ENCODE measurements around the gene RRP1B.
"Not testable (repeated sequence)": the region's sequence is repeated elsewhere in the genome, so short reads cannot be mapped to it uniquely, and the experiment has no call there.

The RRP1B gene

GRCh38 chr21:43691801-43692200 is 32.4 kb downstream of the RRP1B start:
- TF ChIP-seq POLR2A (IDR thresholded peaks at IDR 0.05; ENCODE audit: low read length) (no peak), GATA1 (IDR thresholded peaks at IDR 0.05; ENCODE audit: low read depth, low read length) (no peak)
- no peak for DNase-seq

GRCh38 chr21:43692949-43693348 is 33.6 kb downstream of the RRP1B start:
- no peak for DNase-seq
- no peak for TF ChIP-seq POLR2A (IDR thresholded peaks at IDR 0.05; ENCODE audit: low read length)
- TF ChIP-seq GATA1 (IDR thresholded peaks at IDR 0.05; ENCODE audit: low read depth, low read length), result no peak

- TF ChIP-seq POLR2A (IDR thresholded peaks at IDR 0.05; ENCODE audit: low read length) (no peak), GATA1 (IDR thresholded peaks at IDR 0.05; ENCODE audit: low read depth, low read length) (no peak)
- no peak for DNase-seq
These were observed 34.6 kb downstream of the RRP1B start for GRCh38 chr21:43693981-43694380.

GRCh38 chr21:43694437-43695079 is 35.2 kb downstream of the RRP1B start:
- no peak for TF ChIP-seq GATA1 (IDR thresholded peaks at IDR 0.05; ENCODE audit: low read depth, low read length)
- TF ChIP-seq POLR2A (IDR thresholded peaks at IDR 0.05; ENCODE audit: low read length), result no peak
- no peak for DNase-seq

- DNase-seq, result no peak
- TF ChIP-seq POLR2A (IDR thresholded peaks at IDR 0.05; ENCODE audit: low read length) (no peak), GATA1 (IDR thresholded peaks at IDR 0.05; ENCODE audit: low read depth, low read length) (no peak)
These were observed 36.9 kb downstream of the RRP1B start for GRCh38 chr21:43696214-43696613.

- TF ChIP-seq GATA1 (IDR thresholded peaks at IDR 0.05; ENCODE audit: low read depth, low read length), result no peak
- no peak for TF ChIP-seq POLR2A (IDR thresholded peaks at IDR 0.05; ENCODE audit: low read length)
- DNase-seq, result no peak
These were observed 38.6 kb downstream of the RRP1B start for GRCh38 chr21:43697758-43698643.

GRCh38 chr21:43699492-43699777 is 40.1 kb downstream of the RRP1B start:
- DNase-seq, result not testable (repeated sequence)

- TF ChIP-seq POLR2A (IDR thresholded peaks at IDR 0.05; ENCODE audit: low read length) (no peak), GATA1 (IDR thresholded peaks at IDR 0.05; ENCODE audit: low read depth, low read length) (no peak)
These were observed 40.7 kb downstream of the RRP1B start for GRCh38 chr21:43699933-43700599.

GRCh38 chr21:43701936-43702784 is 42.8 kb downstream of the RRP1B start:
- TF ChIP-seq GATA1 (IDR thresholded peaks at IDR 0.05; ENCODE audit: low read depth, low read length), result no peak
- TF ChIP-seq POLR2A (IDR thresholded peaks at IDR 0.05; ENCODE audit: low read length), result no peak
- no peak for DNase-seq

More at GRCh38 chr21:43699933-43700599, 40.7 kb downstream of the RRP1B start:
- no peak for DNase-seq

- no peak for DNase-seq
- TF ChIP-seq GATA1 (IDR thresholded peaks at IDR 0.05; ENCODE audit: low read depth, low read length) (no peak), POLR2A (IDR thresholded peaks at IDR 0.05; ENCODE audit: low read length) (no peak)
These were observed 43.4 kb downstream of the RRP1B start for GRCh38 chr21:43702785-43703034.

- no peak for DNase-seq
- TF ChIP-seq GATA1 (IDR thresholded peaks at IDR 0.05; ENCODE audit: low read depth, low read length) (no peak), POLR2A (IDR thresholded peaks at IDR 0.05; ENCODE audit: low read length) (no peak)
These were observed 43.9 kb downstream of the RRP1B start for GRCh38 chr21:43703035-43703880.

GRCh38 chr21:43707462-43707861 is 48.1 kb downstream of the RRP1B start:
- DNase-seq, result no peak
- no peak for TF ChIP-seq GATA1 (IDR thresholded peaks at IDR 0.05; ENCODE audit: low read depth, low read length)
- no peak for TF ChIP-seq POLR2A (IDR thresholded peaks at IDR 0.05; ENCODE audit: low read length)

GRCh38 chr21:43708745-43709381 is 49.5 kb downstream of the RRP1B start:
- no peak for DNase-seq
- no peak for TF ChIP-seq POLR2A (IDR thresholded peaks at IDR 0.05; ENCODE audit: low read length)
- TF ChIP-seq GATA1 (IDR thresholded peaks at IDR 0.05; ENCODE audit: low read depth, low read length), result no peak
